Stimulated activated CD4-positive, alpha-beta T cell treated with anti-CD3 and anti-CD28 coated beads, Interleukin-1b, Interleukin-23, amount 100 ng/mL, for 48 hours (primary cell): ENCODE measurements around the gene RGP1.

Source experiments
- DNase-seq: peaks from one replicate; pipeline ENCODE4 v3.0.0-alpha.2; 2020

Gene RGP1

GRCh38 chr9:35748858-35749514, at the start of gene RGP1, which contains the start of gene GBA2:
Gene RGP1, plus strand, starts transcription at chr9:35749287. Its CDS starts 469 bp downstream, at chr9:35749756.
Gene GBA2, minus strand, starts transcription at chr9:35749228. Its CDS starts 524 bp downstream, at chr9:35748704.
- DNase-seq = peak; percentile 63

DNA sequence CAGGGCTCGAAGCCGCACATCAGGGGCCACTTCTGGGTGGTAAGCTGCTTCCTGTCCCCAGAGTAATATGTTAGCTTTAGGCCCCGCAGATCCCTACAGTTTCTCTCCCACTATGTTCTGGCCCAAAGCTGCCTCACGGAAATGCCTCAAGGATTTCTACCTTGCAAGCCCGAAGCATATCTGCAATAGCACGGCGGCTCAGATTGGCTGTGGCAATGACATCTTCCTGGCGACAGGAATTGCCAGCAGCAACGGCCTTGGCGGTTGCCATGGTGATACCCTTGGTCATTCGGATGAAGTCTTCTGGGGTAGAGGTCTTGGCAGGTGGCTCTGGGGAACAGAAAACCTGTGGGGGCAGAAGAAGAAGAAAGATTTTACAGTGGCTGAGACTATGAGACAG, 49.1 kb upstream of the RGP1 start:
- DNase-seq = no peak

DNA sequence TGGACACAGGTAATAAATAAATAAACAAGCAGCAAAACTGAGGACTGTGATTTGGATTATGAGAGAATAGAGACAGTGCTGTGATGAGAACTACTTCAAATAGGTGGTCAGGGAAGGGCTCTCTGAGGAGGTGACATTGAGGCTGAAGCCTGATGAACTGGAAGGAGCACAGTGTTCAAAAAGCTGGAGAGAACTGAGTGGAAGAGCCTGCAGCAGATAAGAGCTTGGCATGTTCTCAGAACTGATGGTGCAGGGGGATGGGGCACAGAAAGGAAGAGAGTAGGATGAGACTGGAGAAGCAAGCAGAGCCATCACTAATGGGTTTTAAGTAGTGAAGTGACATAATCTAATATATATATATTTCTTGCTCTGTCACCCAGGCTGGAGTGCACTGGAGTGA, 48.1 kb upstream of the RGP1 start:
- DNase-seq = no peak

DNA sequence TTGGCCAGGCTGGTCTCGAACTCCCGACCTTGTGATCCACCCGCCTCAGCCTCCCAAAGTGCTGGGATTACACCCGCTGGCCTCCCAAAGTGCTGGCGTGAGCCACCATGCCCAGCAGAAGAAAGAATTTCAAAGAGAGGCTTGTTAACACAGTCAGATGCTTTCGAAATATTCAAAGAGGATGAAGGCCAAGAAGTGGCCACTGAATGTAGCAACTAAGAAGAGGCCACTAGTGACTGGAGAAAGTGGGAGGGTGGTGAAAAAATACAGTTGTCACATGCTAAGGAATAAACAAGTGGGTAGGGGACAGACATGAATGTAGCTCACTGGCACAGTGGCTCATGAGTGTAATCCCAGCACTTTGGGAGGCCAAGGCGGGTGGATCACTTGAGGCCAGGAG, 46.4 kb upstream of the RGP1 start:
- DNase-seq = no peak

- no peak for DNase-seq
Observed at GRCh38 chr9:35703906-35704672, 45.0 kb upstream of the RGP1 start.

DNA sequence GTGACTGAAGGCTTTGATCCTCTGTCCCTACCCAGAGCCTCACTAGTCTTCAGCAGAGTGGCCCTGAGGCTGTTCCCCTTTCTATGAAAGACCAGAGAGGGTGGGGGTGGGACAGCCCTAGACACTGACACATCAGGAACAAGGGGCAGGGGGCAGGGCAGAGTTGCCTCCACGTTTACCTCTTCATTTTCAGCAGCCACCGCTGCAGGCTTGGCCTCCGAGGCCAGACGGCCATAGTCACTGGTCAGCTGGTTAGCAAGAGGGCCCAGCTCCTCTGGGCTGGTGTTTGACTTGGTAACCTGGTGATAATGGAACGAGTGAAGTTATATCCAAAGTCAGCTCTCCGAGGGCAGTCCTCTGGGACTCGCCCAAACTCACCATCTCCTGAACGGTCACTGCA, 43.7 kb upstream of the RGP1 start:
- DNase-seq = no peak

GRCh38 chr9:35705836-35706430, 43.2 kb upstream of the RGP1 start:
- no peak for DNase-seq

DNA sequence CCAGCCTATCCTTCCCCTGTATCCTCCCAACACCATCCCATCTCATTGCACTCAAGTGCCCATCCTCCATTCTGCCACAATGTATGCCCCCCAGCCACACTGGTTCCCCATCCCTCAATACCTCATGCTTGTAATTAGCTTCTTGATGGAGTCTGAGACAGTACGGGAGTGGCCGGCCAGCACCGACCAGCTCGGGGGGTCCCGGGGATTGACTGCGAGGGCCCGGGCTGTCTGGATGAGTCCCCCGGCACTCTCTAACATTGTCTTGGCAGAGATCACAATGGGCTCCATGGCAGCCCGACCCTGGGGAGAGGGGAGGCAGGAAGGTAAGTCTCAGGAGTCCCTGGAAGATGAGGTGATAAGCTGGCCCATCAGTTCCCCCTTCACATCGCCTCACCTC, 42.1 kb upstream of the RGP1 start:
- no peak for DNase-seq

- no peak for DNase-seq
Observed at GRCh38 chr9:35708146-35708545, 40.9 kb upstream of the RGP1 start.

- no peak for DNase-seq
Observed at GRCh38 chr9:35710818-35711500, 38.1 kb upstream of the RGP1 start.

GRCh38 chr9:35711501-35712428, 37.3 kb upstream of the RGP1 start:
- DNase-seq = no peak

GRCh38 chr9:35712762-35713400, 36.2 kb upstream of the RGP1 start:
- DNase-seq = no peak

DNA sequence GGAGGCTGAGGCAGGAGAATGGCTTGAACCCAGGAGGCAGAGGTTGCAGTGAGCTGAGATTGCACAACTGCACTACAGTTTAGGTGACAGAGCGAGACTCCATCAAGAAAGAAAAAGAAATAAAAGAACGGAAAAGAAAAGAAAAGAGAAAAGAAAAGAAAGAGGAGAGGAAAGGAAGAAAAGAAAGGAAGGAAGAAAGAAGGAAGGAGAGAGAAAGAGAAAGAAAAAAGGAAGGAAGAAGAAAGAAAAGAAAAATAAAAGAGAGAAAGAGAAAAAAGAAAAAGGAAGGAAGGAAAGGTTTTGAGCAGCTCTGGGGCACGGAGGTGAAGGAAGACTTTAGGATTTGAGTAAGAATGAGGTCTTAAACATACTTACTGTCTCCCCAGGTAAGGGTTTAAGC, 35.5 kb upstream of the RGP1 start:
- DNase-seq = no peak

GRCh38 chr9:35714123-35714522, 35.0 kb upstream of the RGP1 start:
- DNase-seq = no peak

GRCh38 chr9:35714579-35715252, 34.4 kb upstream of the RGP1 start:
- DNase-seq = no peak

- no peak for DNase-seq
Observed at GRCh38 chr9:35716230-35716629, 32.9 kb upstream of the RGP1 start.

DNA sequence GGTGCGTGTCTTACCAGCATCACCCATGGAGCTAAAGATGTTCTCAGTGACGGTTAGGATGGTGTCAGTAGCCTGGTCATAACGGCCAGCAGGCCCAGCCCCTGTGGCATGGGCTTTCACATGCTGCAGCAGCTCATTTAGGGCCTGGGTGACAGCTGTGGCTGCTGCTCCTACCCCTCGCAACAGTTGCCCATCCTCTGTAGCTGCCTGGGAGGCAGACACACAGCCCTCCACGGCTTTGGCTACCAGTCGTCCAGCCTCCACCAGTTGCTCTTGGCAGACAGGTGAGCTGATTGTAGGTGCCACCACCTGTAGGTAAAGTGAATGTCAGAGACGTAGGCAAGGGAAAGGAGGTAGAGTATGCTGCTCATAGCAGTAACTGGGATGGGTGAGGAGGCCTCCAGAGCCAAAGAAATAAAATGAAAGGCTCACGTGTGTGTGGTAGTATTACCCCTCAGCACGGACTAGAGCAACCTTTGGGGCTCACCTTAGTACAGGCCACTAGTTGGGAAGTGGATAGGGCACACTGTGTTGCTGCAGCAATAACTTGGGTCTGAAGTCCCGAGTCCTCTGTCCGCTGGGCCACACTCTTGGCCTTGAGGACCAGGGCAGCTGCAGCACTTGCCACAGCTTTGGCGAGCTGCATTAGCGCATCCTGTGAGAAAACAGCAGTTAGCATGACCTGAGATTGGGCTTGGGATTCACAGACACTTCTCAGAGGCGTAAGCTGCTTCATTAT, 31.8 kb upstream of the RGP1 start:
- DNase-seq = no peak

GRCh38 chr9:35718721-35719511, 30.2 kb upstream of the RGP1 start:
- DNase-seq = no peak

DNA sequence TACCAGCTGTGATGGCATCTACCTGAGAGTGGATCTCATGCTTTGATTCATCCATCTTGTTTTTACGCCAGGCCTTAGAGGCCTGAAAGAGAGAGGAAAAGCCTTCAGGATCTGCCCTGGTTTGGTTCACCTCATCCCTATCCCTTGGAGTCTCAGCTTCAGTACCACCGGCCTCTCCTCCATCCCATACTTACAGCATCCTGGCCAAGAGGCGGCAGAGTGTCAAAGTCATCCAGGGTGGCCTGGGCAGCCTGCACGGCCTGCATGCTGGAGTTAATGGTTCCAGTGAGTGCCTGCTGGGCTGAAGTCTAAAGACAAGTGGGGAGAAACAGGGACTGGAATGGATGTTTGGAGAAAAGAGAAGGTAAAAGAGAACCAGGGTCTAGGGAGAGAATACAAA, 29.5 kb upstream of the RGP1 start:
- DNase-seq = no peak

DNA sequence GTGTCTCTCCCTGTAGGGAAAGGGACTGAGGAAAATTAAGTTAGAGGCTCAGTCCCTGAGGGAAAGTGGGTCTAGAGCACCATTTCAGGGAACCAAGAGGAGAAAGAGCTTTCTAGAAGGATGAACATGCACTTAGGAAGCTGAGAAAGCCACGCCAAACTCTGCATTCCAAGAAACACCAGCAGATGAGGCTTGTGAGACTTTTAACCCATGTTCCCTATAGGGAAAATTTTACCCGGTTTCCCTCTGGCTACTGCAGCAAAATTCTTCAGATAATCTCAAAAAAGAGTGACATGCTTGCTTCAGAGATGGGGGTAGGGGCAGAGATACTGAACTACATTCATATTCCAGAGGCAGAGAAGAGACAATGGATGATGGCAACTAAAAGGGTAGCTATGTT, 25.7 kb upstream of the RGP1 start:
- no peak for DNase-seq
